ENCODE measurements around the gene RCOR2.
"Not testable (repeated sequence)": the region's sequence is repeated elsewhere in the genome, so short reads cannot be mapped to it uniquely, and the experiment has no call there.

RCOR2 gene

GRCh38 chr11:63879598-63880402 is 37.2 kb downstream of the RCOR2 start:
- no peak for DNase-seq (ENCODE audit: low read depth, low spot score)

GRCh38 chr11:63877658-63878241 is 39.2 kb downstream of the RCOR2 start:
- DNase-seq (ENCODE audit: low read depth, low spot score) = no peak

GRCh38 chr11:63876616-63877015 is 40.3 kb downstream of the RCOR2 start:
- DNase-seq (ENCODE audit: low read depth, low spot score) = no peak

- no peak for DNase-seq (ENCODE audit: low read depth, low spot score)
Measured at GRCh38 chr11:63875506-63876065, 41.4 kb downstream of the RCOR2 start.

GRCh38 chr11:63874511-63874910 is 42.5 kb downstream of the RCOR2 start:
- no peak for DNase-seq (ENCODE audit: low read depth, low spot score)

- no peak for DNase-seq (ENCODE audit: low read depth, low spot score)
Measured at GRCh38 chr11:63873311-63873710, 43.7 kb downstream of the RCOR2 start.

GRCh38 chr11:63872800-63873197 is 44.2 kb downstream of the RCOR2 start:
- no peak for DNase-seq (ENCODE audit: low read depth, low spot score)

- no peak for DNase-seq (ENCODE audit: low read depth, low spot score)
Measured at GRCh38 chr11:63871962-63872799, 44.8 kb downstream of the RCOR2 start.

- DNase-seq (ENCODE audit: low read depth, low spot score) = no peak
Measured at GRCh38 chr11:63870351-63871140, 46.4 kb downstream of the RCOR2 start.

GRCh38 chr11:63869683-63870082 is 47.3 kb downstream of the RCOR2 start:
- DNase-seq (ENCODE audit: low read depth, low spot score) = no peak

- no peak for DNase-seq (ENCODE audit: low read depth, low spot score)
Measured at GRCh38 chr11:63869171-63869591, 47.8 kb downstream of the RCOR2 start.

GRCh38 chr11:63868399-63869064 is 48.4 kb downstream of the RCOR2 start:
- no peak for DNase-seq (ENCODE audit: low read depth, low spot score)

- no peak for DNase-seq (ENCODE audit: low read depth, low spot score)
Measured at GRCh38 chr11:63867511-63867910, 49.5 kb downstream of the RCOR2 start.

- no peak for DNase-seq (ENCODE audit: low read depth, low spot score)
Measured at GRCh38 chr11:63866211-63866610, 50.8 kb downstream of the RCOR2 start.

GRCh38 chr11:63863620-63864019 is 53.3 kb downstream of the RCOR2 start:
- not testable (repeated sequence) for DNase-seq (ENCODE audit: low read depth, low spot score)

GRCh38 chr11:63862923-63863322 is 54.0 kb downstream of the RCOR2 start:
- DNase-seq (ENCODE audit: low read depth, low spot score) = no peak

All from smooth muscle cell of the brain vasculature (primary cell).